ACC112 (cell line): Measurements from ENCODE around the gene SCD.
"Not testable (repeated sequence)": the region's sequence is repeated elsewhere in the genome, so short reads cannot be mapped to it uniquely, and the experiment has no call there.

Source experiments
- H2AFZ ChIP-seq: fragments of 200-600 bp; sonication (generic); one replicate; pipeline ENCODE4 v1.6.0; 2017; ENCODE audit warnings: antibody characterized with exemption, low read length; ENCODE audit not compliant: unreplicated experiment
- H3K27ac ChIP-seq: fragments of 200-600 bp; sonication (generic); 2 replicates; pipeline ENCODE4 v1.5.1; 2014; ENCODE audit warnings: low read depth, mild to moderate bottlenecking, antibody characterized with exemption, low read length, moderate library complexity
- H3K27me3 ChIP-seq: fragments of 200-600 bp; sonication (generic); 2 replicates; pipeline ENCODE4 v1.6.1; 2014; ENCODE audit warnings: mild to moderate bottlenecking, antibody characterized with exemption, low read length, moderate library complexity, mixed read lengths; ENCODE audit not compliant: insufficient read depth
- H3K36me3 ChIP-seq: fragments of 200-600 bp; sonication (generic); 2 replicates; pipeline ENCODE4 v1.6.1; 2016; ENCODE audit warnings: mild to moderate bottlenecking, antibody characterized with exemption, low read length, moderate library complexity, mixed read lengths; ENCODE audit not compliant: insufficient read depth
- H3K4me1 ChIP-seq: fragments of 200-600 bp; sonication (generic); one replicate; pipeline ENCODE4 v1.6.1; 2016; ENCODE audit warnings: low read length, mixed read lengths; ENCODE audit not compliant: insufficient read depth, unreplicated experiment, control insufficient read depth
- H3K4me3 ChIP-seq: fragments of 200-600 bp; sonication (generic); 2 replicates; pipeline ENCODE4 v1.5.1; 2014; ENCODE audit warnings: mild to moderate bottlenecking, low read depth, low read length
- H3K79me2 ChIP-seq: fragments of 200-600 bp; sonication (generic); one replicate; pipeline ENCODE4 v1.6.0; 2016; ENCODE audit warnings: low read length; ENCODE audit not compliant: control insufficient read depth, unreplicated experiment, insufficient read depth

Gene SCD

GRCh38 chr10:100374677-100375353 lies 27.8 kb downstream of the SCD start:
- peaks cover 39% of the 10 kb centered on the region for H3K4me1 ChIP-seq
- H3K27ac ChIP-seq: peak overlapping the region; percentile 99
- H3K4me3 ChIP-seq: peak overlapping the region; percentile 84
- not testable (repeated sequence) for H3K36me3 ChIP-seq, H3K27me3 ChIP-seq, H3K79me2 ChIP-seq
- H2AFZ ChIP-seq: peak overlapping the region; percentile 0

DNA sequence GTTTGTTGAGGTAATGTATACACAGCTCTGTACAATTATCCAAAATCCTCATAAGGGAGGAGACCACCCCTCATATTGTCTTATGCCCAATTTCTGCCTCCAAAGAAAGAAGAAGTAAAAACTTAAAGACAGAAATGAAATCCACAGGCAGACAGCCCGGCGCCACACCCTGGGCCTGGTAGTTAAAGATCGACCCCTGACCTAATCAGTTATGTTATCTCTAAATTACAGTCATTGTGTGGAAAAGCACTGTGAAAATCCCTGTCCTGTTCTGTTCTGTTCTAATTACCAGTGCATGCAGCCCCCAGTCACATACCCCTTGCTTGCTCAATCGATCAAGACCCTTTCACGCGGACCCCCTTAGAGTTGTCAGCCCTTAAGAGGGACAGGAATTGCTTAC lies 29.6 kb downstream of the SCD start:
- not testable (repeated sequence) for H3K27me3 ChIP-seq, H2AFZ ChIP-seq, H3K27ac ChIP-seq, H3K36me3 ChIP-seq, H3K79me2 ChIP-seq, H3K4me3 ChIP-seq
- H3K4me1 ChIP-seq: peaks cover 23% of the 10 kb centered on the region

DNA sequence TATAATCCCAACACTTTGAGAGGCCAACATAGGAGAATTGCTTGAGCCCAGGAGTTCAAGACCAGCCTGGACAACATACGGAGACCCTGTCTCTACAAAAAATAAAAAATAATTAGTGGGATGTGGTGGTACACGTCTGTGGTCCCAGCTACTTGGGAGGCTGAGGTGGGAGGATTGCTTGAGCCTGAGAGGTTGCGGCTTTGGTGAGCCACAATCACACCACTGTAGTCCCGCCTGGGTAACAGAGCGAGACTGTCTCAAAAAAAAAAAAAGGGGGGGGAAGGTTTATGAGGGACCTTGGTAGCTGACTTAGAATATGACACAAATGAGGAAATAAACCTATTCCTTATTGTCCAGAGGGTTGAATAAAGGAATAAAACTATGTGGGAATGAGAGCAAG lies 30.8 kb downstream of the SCD start:
- H3K27ac ChIP-seq: no peak overlapping the region
- H3K4me1 ChIP-seq: peaks cover 14% of the 10 kb centered on the region
- no peaks in the 10 kb centered on the region for H3K36me3 ChIP-seq
- no peaks in the 10 kb centered on the region for H3K79me2 ChIP-seq
- no peak overlapping the region for H2AFZ ChIP-seq
- H3K27me3 ChIP-seq: no peaks in the 10 kb centered on the region
- H3K4me3 ChIP-seq: no peak overlapping the region

DNA sequence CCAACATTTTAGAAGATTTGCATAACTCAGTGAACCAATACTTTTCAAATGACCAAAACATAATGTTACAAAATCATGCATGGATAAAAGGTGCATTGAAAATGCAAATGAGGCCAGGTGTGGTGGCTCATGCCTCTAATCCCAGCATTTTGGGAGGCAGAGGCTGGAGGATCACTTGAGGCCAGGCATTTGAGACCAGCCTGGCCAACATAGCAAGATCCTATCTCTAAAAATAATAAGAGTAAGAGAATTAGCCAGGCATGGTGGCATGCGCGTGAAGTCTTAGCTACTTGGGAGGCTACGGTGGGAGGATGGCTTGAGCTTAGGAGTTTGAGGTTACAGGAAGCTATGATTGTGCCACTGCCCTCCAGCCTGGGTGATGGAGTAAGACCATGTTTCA lies 33.4 kb downstream of the SCD start:
- no peaks in the 10 kb centered on the region for H3K4me1 ChIP-seq
- H3K27me3 ChIP-seq: no peaks in the 10 kb centered on the region
- no peak overlapping the region for H3K27ac ChIP-seq
- H3K79me2 ChIP-seq: no peaks in the 10 kb centered on the region
- H2AFZ ChIP-seq: no peak overlapping the region
- H3K36me3 ChIP-seq: no peaks in the 10 kb centered on the region
- no peak overlapping the region for H3K4me3 ChIP-seq

- H3K27ac ChIP-seq: no peak overlapping the region
- H3K4me3 ChIP-seq: no peak overlapping the region
- H2AFZ ChIP-seq: no peak overlapping the region
- H3K36me3 ChIP-seq: no peaks in the 10 kb centered on the region
- H3K27me3 ChIP-seq: no peaks in the 10 kb centered on the region
- no peaks in the 10 kb centered on the region for H3K79me2 ChIP-seq
- no peaks in the 10 kb centered on the region for H3K4me1 ChIP-seq
Observed at GRCh38 chr10:100382553-100382952, 35.5 kb downstream of the SCD start.

- Histone ChIP-seq H3K27me3 (no peaks in the 10 kb centered on the region), H3K27ac (no peak overlapping the region), H3K79me2 (no peaks in the 10 kb centered on the region), H2AFZ (no peak overlapping the region), H3K36me3 (no peaks in the 10 kb centered on the region), H3K4me1 (no peaks in the 10 kb centered on the region), H3K4me3 (no peak overlapping the region)
Observed at GRCh38 chr10:100383251-100383650, 36.2 kb downstream of the SCD start.

DNA sequence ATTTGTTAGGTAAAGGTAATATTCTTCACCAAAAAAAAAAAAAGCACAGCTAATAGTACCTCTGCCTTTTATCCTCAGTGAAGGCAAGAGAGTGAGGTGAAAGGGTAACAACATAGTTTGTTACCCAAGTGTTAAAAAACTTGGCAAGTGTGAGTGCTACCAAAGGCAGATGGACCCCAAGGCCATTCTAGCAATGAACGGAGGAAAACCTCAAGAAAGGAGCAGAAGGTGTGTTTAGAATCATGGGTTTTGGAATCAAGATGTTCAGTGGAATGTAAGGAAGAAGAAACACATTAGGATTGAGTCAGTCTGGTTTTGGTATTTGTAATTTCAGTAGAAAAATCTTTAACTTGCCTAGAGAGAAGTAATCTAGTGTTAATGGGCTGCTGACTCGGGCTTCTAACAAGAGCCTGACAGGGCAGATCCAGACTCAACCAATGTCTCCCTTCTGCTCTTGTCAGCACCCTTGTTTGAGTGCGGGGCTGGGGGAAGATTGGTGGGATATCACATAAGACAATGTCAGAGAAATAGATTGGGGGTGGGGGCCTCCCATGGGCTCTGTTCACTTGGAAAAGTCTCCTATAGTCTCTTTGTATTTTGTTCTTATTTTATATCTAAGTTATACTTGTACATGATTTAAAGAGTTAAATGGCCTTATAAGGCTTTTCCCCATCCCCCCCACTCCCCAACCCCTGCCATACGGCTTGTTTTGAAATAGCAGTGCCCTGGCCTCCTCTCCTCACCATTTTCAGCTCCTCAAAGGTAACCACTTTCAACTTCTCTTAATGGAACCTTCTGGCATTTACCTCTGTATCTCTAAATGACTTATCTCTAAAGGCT lies 44.4 kb downstream of the SCD start:
- H3K27me3 ChIP-seq: no peaks in the 10 kb centered on the region
- no peaks in the 10 kb centered on the region for H3K36me3 ChIP-seq
- H3K4me1 ChIP-seq: no peaks in the 10 kb centered on the region
- no peaks in the 10 kb centered on the region for H3K79me2 ChIP-seq
- no peak overlapping the region for H3K27ac ChIP-seq
- no peak overlapping the region for H3K4me3 ChIP-seq
- H2AFZ ChIP-seq: no peak overlapping the region

- H3K27ac ChIP-seq: no peak overlapping the region
- no peak overlapping the region for H2AFZ ChIP-seq
- H3K4me3 ChIP-seq: no peak overlapping the region
- no peaks in the 10 kb centered on the region for H3K79me2 ChIP-seq
- no peaks in the 10 kb centered on the region for H3K4me1 ChIP-seq
- no peaks in the 10 kb centered on the region for H3K36me3 ChIP-seq
- H3K27me3 ChIP-seq: no peaks in the 10 kb centered on the region
Observed at GRCh38 chr10:100392686-100393003, 45.6 kb downstream of the SCD start.

DNA sequence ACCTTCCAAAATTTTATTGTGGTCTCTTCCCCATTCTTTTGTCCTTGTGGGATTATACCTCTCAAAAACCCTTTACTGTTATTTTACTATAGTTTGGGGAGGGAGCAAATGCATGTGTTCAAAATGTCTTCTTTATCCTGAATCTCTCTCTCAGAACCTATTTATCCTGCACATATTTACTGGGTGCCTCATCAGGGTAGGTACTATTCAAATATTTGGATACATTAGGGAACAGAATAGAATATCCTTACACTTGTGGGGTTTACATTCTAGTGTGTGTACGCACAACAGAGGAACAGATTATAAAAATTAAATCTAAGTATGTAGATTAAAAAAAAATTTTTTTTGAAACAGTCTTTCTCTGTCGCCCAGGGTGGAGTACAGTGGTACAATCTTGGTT lies 48.6 kb downstream of the SCD start:
- Histone ChIP-seq H2AFZ (no peak overlapping the region), H3K79me2 (no peaks in the 10 kb centered on the region), H3K4me3 (no peak overlapping the region), H3K27ac (no peak overlapping the region), H3K36me3 (no peaks in the 10 kb centered on the region), H3K4me1 (no peaks in the 10 kb centered on the region), H3K27me3 (no peaks in the 10 kb centered on the region)

DNA sequence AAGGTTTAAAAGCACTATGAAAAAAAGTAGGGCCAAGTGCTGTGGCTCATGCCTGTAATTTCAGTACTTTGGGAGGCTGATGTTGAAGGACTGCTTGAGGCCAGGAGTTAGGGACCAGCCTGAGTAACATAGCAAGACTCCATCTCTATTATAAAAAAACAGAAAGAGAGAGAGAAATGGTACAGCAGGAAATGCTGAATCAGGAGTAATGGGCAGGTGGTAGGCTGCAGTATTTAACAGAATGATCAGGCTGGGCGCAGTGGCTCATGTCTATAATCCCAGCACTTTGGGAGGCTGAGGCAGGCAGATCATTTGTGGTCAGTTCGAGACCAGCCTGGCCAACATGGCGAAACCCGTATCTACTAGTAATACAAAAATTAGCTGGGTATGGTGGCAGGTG lies 49.6 kb downstream of the SCD start:
- Histone ChIP-seq H3K36me3 (no peaks in the 10 kb centered on the region), H3K27me3 (no peaks in the 10 kb centered on the region), H3K4me3 (no peak overlapping the region), H2AFZ (no peak overlapping the region), H3K27ac (no peak overlapping the region), H3K79me2 (no peaks in the 10 kb centered on the region), H3K4me1 (no peaks in the 10 kb centered on the region)

DNA sequence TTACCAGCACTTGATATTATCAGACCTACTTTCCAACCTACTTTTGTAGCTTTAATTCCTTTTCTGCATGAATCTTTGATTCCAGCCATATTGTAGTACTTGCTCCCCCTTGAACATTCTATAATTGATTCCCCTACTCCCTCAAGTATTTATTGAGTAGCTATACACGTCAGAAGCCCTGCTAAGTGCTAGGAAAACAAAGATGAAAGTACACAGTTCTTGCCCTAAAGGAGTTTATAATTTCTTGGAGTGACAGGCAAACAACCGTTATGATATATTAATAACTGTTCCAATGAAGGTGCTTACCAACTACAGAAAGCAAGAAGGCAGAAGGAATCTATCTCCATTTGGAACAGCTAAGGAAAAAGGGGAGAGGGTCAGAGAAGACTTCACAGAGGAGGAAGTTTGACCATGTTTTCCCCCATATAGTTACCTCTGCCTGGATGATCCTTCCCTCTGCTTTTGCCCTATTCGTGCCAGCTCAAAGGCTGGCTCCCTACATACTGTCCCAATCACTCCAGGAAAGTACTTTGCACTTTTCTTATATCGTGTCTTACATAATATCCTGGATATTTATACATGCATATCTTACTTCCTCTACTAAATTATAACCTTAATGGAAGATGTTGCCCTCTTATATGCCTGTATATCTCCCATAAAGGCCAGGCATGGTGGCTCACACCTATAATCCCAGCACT lies 54.7 kb downstream of the SCD start:
- Histone ChIP-seq H3K79me2 (no peaks in the 10 kb centered on the region), H3K27me3 (peaks cover 7% of the 10 kb centered on the region; the same call in 1 of the 2 replicates), H3K27ac (no peak overlapping the region), H2AFZ (no peak overlapping the region), H3K4me3 (no peak overlapping the region), H3K4me1 (no peaks in the 10 kb centered on the region), H3K36me3 (no peaks in the 10 kb centered on the region)
